Measurements from ENCODE around the gene ZNF648.
"Not testable (repeated sequence)": the region's sequence is repeated elsewhere in the genome, so short reads cannot be mapped to it uniquely, and the experiment has no call there.

The ZNF648 gene

DNA sequence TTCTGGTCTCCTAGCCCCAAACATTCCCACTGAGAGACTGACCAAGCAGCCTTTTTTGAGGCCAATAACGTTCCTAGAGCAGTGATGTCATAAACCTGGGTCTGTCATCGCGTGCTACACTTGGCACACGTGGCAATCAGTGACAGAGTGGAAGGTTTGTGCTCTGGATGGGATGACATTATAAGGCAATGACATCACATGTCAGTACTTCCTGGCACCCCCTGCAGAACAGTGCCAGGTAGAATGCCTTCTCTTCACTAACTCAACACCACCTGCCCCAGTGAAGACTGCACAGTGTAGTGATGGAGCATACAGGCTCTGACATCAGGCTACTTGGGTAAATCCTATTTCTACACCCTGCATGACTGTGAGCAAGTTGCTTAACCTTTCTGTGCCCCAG is 5.4 kb upstream of the ZNF648 start:
- no peak for DNase-seq

DNA sequence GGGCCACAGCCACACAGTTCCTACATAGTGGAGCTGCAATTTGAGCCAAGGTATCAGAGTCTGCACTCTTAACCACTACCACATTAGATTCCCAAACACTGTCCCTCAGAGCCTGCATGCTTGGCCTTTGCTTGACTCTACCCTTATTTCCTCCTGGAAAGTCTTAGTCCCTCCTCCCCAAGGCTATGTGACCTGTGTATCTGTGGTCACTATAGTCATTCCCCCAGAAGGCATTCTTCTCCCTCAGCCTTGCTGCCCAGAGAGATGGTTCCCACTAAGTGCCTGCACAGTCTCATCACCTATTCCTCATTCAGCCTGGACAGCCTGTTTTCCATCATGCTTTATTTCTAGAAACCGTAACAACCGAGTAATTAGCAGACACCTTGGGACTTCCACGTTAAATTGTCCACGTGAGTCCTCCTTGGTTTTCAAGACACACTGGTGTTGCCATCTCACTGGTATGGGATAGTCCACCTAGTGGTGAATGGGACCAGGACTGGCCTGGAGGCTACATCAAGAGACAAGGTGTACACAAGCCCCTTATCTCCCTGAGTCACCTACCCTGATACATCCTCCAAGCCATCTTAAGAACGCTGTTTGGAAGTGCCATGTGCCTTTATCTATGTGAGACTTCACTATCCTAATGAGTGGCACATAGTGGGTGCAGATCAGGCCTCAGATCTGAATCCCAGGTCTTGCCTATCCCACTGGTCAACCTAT is 3.8 kb upstream of the ZNF648 start:
- no peak for DNase-seq

- no peak for DNase-seq
These were observed 3.1 kb upstream of the ZNF648 start for GRCh38 chr1:182064611-182065010.

DNA sequence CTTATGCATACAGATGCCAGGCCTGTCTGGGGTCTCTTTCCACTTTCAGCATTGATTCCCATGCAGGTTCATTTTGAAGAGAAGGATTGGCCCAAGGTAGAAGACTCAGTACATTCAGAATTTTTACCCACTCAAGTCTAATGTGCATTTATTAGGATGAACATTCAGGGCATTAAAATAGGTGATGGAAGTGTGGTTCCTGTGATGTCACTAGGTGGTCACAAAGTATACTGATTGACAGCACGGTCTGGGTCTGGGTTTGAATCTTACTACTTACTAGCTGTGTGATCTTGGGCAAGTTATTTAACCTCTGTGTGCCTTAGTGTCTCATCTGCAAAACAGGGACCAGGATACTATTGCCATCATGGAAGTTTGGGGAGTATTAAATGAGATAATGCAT is 711 bp upstream of the ZNF648 start:
- DNase-seq, result no peak

DNA sequence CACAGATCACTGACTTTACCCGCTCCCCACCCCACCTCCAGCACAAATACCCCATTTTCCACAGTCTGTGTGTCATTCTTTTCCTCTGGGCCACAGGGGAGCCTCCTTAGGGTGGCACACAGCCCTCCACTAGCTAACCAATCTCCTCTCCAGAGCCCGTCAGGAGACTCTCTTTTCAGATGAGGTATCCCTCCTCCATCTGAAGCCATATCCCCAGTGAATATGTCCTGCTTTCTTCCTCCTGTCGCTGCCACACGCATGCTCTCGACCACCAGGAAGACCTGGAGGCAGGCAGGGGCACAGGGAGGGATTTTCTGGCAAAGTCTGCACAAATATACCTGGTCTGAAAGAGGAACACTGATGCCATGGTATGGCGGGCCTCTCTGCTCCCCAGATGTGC is 635 bp downstream of the ZNF648 start:
- DNase-seq, result no peak

DNA sequence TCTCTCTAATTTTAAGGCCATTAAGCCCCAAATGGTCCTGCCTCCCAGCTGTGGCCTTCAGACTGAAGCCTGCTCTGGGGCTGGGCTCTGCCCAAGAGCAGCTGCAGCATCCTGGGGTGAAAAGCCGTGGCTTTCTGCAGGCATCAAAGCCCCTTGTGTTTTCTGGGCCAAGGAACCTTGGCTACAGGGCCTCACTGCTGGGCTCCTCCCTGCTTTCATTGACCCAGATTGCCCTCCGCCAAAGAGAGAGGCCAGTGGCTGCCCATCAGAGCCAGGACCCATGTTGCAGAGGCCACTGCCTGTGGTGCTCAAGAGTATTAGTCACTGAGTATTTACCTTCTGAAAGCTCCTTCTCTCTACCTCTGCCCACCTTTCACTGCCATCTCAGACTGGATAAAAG is 1.6 kb downstream of the ZNF648 start:
- DNase-seq, result no peak

GRCh38 chr1:182056601-182057366 is 4.7 kb downstream of the ZNF648 start:
- no peak for DNase-seq

GRCh38 chr1:182054698-182055326 is 6.7 kb downstream of the ZNF648 start:
- DNase-seq, result peak; percentile 32 to 58

DNA sequence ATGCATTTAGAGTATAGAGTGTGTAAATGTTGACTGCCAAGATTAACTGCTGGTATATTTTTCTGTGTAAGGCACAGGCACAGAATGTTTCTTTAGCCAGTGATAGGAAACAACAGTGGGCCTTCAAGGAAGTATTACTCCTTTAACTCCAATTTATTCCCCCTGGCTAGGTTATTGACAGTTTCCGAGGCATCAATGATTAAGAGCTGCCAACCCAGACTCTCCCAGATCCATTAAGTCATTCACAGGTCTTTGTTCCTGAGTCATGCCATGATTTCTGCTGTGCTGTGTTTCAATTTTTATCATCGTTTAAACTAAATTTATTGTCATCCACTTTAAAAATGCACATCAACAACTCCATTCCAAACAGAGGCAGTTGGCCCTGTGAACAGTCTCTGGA is 9.2 kb downstream of the ZNF648 start:
- DNase-seq, result no peak

DNA sequence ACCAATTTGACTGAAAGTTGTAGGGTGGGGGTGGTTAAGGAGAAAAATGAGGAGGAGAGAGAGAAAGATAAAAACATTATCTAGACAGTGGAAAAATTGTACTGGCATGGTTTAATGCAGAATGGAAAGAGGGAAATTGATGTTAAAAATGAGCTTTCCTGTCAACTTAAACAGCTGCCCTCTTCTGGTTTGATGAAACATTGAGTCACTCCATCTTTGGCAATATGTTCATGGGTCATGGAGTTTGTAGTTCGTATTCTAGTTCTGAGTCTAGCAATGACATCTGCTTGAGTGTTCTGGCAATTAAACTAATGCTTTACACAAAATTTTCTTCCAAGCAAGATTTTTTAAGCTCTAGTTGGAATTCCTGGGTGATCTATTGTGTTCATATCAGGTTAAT is 9.6 kb downstream of the ZNF648 start:
- DNase-seq, result no peak

GRCh38 chr1:182050481-182051448 is 10.7 kb downstream of the ZNF648 start:
- no peak for DNase-seq

DNA sequence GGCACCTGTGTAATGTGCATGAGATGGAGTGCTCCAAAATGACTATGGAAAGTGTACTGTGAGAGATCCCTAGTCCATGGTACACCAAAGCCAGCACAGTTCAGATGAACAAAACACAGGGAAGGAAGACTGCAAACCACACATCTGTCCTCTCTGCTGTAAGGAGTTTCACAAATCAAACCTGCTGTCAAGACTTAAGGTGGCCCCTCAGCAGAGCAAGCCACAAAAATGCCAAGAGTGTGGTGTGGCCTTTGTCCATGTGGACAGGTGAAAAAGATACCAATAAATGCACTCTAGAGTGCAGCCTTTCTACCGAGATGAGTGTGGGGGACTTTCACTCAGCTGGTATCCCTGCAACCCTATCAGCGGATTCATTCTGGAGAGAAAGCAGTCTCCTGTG is 12.9 kb downstream of the ZNF648 start:
- DNase-seq, result no peak

GRCh38 chr1:182046763-182047162 is 14.7 kb downstream of the ZNF648 start:
- DNase-seq, result no peak

GRCh38 chr1:182045481-182045880 is 16.0 kb downstream of the ZNF648 start:
- DNase-seq, result not testable (repeated sequence)

- DNase-seq, result no peak
These were observed 19.9 kb downstream of the ZNF648 start for GRCh38 chr1:182041615-182042014.

- no peak for DNase-seq
These were observed 23.3 kb downstream of the ZNF648 start for GRCh38 chr1:182038220-182038619.

DNA sequence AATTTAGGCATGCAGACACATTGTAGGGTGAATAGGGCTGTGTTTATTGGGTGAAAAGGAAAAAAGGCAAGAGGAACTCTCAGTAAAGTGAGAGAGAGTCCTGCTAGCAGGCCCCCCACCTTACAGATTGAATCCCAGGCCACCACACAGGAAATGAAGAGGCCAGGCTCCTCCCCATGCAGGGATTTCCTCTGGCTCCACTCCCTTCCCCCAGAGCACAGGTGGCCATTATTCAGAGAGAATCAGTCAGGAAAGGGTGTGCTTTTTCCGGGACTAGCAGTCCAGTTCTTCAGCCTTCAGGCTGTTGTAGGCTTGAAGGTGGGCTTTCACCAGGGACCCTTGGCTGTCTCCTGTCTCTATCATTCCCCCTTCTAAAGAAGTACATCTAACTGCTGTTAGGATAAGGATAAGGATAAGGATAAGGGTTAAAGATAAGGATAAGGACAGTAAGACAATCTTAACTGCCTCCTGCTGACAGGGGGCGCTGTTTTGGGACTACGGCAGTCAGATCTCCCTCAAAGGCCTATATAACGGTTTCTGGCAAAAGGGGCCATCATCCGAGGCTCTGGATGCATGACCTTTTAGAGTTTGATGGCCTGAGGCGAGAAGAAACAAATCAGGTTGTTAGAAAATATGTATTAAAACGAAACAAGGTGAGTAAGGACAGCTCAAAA is 26.3 kb downstream of the ZNF648 start:
- no peak for DNase-seq

GRCh38 chr1:182032251-182032650 is 29.3 kb downstream of the ZNF648 start:
- no peak for DNase-seq

DNA sequence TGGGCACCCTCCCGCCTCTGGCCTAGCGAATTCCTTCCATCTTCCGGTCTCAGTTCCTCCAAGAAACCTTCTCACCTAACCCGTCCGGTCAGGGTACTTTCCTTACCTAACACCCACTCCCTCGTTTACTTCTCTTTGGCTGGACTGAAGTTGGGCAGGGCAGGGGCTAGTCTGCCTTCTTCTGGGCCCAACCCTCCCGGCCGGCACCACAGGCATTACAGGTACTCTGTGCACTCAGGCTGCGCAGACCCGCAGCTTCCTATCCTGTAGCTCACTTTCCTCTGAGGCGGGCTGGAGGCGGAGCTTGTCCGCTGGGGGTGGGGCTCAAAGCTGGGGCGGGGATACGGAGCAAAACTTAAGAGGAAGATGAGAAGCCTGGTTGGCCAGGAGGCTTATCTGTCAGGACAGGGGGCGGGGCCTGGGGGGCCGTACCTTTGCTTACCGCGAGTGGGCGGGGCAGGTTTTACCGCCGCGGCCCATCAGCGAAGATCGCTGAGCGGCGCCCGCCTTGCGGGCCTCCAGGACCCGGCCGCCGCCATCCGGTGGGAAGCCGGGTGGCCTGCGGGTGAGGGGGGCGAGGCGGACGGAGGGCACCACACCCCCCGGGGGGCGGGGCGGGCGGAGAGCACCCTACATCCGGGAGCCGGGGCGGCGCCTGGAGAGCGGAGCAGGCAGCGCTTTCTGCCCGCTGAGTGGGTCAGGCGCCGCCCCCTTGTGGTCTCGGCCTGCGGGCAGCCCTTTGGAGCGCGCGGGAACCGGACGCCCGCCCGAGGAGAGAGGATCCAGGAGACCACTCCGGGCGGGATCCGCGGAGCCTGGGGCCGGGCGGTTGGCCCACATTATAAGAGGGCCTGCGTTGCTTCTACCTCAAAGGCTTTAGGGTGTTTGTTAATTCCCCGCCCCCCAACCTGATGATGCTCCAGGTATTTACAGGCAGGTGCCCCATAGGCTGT is 31.9 kb downstream of the ZNF648 start:
- DNase-seq, result peak; percentile 97 to 98

DNA sequence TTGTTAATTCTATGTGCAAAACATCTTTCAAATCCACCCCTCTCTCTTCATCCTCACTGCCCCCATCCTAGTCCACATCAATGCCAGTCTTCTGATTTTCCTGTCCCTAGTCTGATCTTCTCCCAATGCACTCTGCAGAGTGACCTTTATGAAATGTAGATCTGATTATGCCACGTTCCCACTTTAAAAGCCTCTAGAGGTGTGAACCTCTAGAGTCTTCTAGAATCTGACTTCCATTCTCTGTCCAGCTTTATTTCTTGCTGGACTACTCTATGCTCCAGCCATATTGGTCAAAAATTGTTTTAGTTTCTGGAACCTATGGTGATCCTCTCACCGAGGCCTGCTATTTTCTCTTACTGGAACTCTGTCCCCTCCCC is 32.5 kb downstream of the ZNF648 start:
- no peak for DNase-seq

- DNase-seq, result no peak
These were observed 46.2 kb downstream of the ZNF648 start for GRCh38 chr1:182015360-182015759.
